Measurements from ENCODE around the gene FMN1. TPM values are rescaled to one million over a fixed set of nuclear protein-coding genes. Genes with fewer than 3 reads are reported as not detected.

Gene FMN1
- total and polyA plus RNA-seq, 8 donors: 1.9 to 10.2 (median 3.0) TPM

DNA sequence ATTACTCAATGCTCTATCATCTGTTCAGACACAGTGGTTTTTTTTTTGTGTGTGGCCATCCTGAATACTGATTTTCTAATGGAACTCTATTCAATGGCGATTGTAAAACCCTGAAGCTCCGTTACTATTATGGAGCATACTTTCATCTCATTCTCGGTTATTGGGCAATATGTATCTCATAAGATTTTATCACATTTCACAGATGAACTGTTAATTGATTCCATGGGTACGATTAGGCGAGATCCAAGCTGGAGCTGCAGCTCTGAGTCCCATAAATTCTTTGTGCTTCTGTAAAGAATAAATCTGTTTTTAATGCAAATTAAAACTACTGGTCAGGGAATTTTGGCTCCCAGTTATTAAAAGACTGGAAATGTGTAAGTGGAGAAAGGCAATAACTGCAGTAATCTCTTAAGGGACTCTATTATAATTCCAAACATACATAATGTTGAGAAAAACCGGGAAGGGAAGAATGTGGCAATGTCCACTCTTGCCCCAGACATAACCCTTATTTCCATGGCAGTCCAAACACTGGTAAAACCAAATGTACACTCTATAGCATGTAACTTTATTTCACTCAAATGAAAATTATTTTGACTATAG, 394.5 kb downstream of the FMN1 start:
- H3K27ac ChIP-seq: no peak overlapping the region
- no peak overlapping the region for H3K4me3 ChIP-seq
- no peak for DNase-seq
- FAIRE-seq: no peak
- WGBS, 2 donors: 90 to 93% methylated on average over 6 of the region's 6 CpGs
- no peak for ATAC-seq
- H3K27me3 ChIP-seq: no peaks in the 10 kb centered on the region
- no peaks in the 10 kb centered on the region for H3K9me3 ChIP-seq
- intact Hi-C loops (cut with DNase I): no loop called here
- no peaks in the 10 kb centered on the region for H3K4me1 ChIP-seq
- TF ChIP-seq, protein P1, sequence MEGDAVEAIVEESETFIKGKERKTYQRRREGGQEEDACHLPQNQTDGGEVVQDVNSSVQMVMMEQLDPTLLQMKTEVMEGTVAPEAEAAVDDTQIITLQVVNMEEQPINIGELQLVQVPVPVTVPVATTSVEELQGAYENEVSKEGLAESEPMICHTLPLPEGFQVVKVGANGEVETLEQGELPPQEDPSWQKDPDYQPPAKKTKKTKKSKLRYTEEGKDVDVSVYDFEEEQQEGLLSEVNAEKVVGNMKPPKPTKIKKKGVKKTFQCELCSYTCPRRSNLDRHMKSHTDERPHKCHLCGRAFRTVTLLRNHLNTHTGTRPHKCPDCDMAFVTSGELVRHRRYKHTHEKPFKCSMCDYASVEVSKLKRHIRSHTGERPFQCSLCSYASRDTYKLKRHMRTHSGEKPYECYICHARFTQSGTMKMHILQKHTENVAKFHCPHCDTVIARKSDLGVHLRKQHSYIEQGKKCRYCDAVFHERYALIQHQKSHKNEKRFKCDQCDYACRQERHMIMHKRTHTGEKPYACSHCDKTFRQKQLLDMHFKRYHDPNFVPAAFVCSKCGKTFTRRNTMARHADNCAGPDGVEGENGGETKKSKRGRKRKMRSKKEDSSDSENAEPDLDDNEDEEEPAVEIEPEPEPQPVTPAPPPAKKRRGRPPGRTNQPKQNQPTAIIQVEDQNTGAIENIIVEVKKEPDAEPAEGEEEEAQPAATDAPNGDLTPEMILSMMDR (IDR thresholded peaks at IDR 0.05): no peak
- H3K36me3 ChIP-seq: no peaks in the 10 kb centered on the region

DNA sequence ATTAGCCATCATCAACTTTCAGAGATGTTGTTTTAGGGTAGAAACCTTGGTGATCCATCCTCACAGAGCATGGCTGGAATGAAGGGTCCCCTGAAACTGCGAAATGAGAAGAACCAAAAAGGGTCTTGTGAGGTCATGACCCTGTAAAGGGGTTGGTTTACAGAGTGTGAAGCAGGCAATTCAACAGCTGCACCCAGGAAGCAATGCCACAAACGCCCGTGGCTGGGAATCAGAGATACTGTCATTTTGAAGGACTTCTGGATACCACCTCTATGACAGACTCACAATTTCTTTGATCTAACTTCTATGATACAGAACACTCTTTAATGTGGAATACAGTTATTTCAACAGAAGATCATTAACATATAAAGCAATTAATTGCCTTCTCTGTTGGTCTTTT, 397.7 kb downstream of the FMN1 start:
- 50 to 64% methylated on average over 3 of the region's 3 CpGs for WGBS, 2 donors
- FAIRE-seq: no peak
- Histone ChIP-seq H3K27me3 (no peaks in the 10 kb centered on the region), H3K4me3 (no peak overlapping the region), H3K4me1 (no peaks in the 10 kb centered on the region), H3K36me3 (no peaks in the 10 kb centered on the region), H3K9me3 (no peaks in the 10 kb centered on the region), H3K27ac (no peak overlapping the region)
- intact Hi-C loops (cut with DNase I): no loop called here
- TF ChIP-seq, protein P1 (IDR thresholded peaks at IDR 0.05): no peak
- ATAC-seq: no peak
- no peak for DNase-seq

DNA sequence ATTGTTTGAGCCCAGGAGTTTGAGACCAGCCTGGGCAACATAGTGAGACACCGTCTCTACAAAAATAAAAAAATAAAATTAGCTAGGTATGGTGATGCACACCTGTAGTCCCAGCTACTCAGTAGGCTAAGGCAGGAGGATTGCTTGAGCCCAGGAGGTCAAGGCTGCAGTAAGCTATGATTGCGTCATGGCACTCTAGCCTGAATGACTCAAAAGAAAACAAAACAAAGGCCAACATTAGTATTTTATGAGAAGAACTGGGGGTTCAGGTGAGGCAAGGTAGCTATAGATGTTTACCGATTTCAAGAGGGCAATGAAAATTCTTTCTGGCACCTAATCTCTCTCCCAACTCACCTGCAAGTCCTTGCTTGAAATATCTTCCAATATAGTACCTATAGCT, 399.5 kb downstream of the FMN1 start:
- FAIRE-seq (no peak), ATAC-seq (no peak)
- WGBS, 2 donors: 62 to 73% methylated on average over 3 of the region's 3 CpGs

DNA sequence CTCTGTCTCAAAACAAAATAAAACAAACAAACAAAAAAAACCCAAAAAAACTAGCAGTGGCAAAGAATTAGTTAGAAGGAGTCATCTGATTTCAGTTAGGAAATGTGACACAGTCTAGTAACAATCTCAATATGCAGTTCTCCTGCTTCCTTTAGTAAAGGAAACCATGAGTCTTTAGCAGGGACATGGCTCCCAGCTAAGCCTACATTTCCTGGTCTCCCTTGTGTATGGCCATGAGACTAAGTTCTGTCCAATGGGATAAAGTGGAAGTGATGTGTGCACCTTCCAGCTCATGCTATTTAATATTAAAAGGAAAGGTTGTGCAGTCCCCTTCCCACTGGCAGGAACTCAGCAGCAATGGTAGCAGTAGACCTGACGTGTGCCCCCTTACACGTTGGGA, 402.1 kb downstream of the FMN1 start:
- H3K9me3 ChIP-seq: no peaks in the 10 kb centered on the region
- no peak for FAIRE-seq
- intact Hi-C loops (cut with DNase I): no loop called here
- WGBS, 2 donors: 37 to 76% methylated on average over 2 of the region's 2 CpGs
- TF ChIP-seq, protein P1 (IDR thresholded peaks at IDR 0.05): no peak
- H3K36me3 ChIP-seq: no peaks in the 10 kb centered on the region
- H3K27me3 ChIP-seq: no peaks in the 10 kb centered on the region
- no peak for DNase-seq
- no peak overlapping the region for H3K4me3 ChIP-seq
- H3K27ac ChIP-seq: no peak overlapping the region
- no peaks in the 10 kb centered on the region for H3K4me1 ChIP-seq
- no peak for ATAC-seq

More for the DNA sequence above, 399.5 kb downstream of the FMN1 start:
- Histone ChIP-seq H3K36me3 (no peaks in the 10 kb centered on the region), H3K4me3 (no peak overlapping the region), H3K4me1 (no peaks in the 10 kb centered on the region), H3K27me3 (no peaks in the 10 kb centered on the region), H3K27ac (no peak overlapping the region), H3K9me3 (no peaks in the 10 kb centered on the region)
- DNase-seq: no peak
- intact Hi-C loops (cut with DNase I): no loop called here
- TF ChIP-seq, protein P1 (IDR thresholded peaks at IDR 0.05): no peak

DNA sequence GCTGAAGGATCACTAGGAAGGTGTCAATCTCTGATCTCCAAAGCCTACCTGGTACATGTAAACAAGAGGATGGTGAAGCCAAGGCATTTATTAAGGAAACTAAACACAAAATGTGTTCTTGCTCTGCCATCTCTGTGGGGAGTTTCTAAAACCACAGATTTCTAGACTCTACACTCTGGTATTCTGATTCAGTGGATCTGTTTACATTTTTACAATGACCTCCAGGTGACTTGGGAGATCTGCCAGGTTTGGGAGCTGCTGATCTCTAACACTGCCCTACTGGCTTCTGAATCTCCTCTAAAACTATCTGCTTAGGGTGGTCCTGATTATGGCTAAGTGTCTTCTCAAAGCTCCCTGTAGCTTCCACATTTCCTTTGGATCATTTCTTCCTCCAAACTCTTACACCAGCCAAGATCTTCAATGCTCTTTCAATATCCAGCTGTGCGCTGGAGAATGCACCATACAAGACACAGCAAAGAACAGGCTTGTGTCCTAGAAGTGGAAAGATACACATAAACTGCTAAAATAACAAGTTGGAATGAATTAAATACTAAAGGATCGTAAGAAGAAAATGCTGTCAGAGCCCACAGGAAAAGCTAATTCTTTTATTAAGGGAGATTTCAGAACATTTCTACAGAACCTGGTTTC, 404.0 kb downstream of the FMN1 start:
- WGBS, 2 donors: 91% methylated on average over 2 of the region's 2 CpGs
- Histone ChIP-seq H3K36me3 (no peaks in the 10 kb centered on the region), H3K4me1 (no peaks in the 10 kb centered on the region), H3K4me3 (no peak overlapping the region), H3K9me3 (no peaks in the 10 kb centered on the region), H3K27me3 (no peaks in the 10 kb centered on the region), H3K27ac (no peak overlapping the region)
- TF ChIP-seq, protein P1 (IDR thresholded peaks at IDR 0.05): no peak
- peak in 2 of 4 donors; percentile 32 to 42 for ATAC-seq
- DNase-seq: no peak
- FAIRE-seq: no peak
- intact Hi-C loops (cut with DNase I): no loop called here
